Endothelial cell (in vitro differentiated cells): ENCODE data around the gene PHF10. TPM values are rescaled to one million over a fixed set of nuclear protein-coding genes. Genes with fewer than 3 reads are reported as not detected.

Experiments
- DNase-seq: peaks from one replicate; pipeline ENCODE4 v3.0.0; 2021; ENCODE audit warnings: low spot score
- H3K27ac Mint-ChIP-seq: one replicate; pipeline ENCODE4 v1.8.0; 2021; ENCODE audit warnings: mixed read lengths, inconsistent platforms; ENCODE audit not compliant: unreplicated experiment
- H3K27me3 Mint-ChIP-seq: one replicate; pipeline ENCODE4 v1.8.0; 2021; ENCODE audit warnings: mild to moderate bottlenecking, moderate library complexity, mixed read lengths, inconsistent platforms; ENCODE audit not compliant: unreplicated experiment
- H3K36me3 Mint-ChIP-seq: one replicate; pipeline ENCODE4 v1.8.0; 2021; ENCODE audit warnings: mild to moderate bottlenecking, low read depth, mixed read lengths, inconsistent platforms; ENCODE audit not compliant: unreplicated experiment
- H3K4me1 Mint-ChIP-seq: one replicate; pipeline ENCODE4 v1.8.0; 2021; ENCODE audit warnings: mild to moderate bottlenecking, mixed read lengths, inconsistent platforms; ENCODE audit not compliant: unreplicated experiment
- H3K4me3 Mint-ChIP-seq: one replicate; pipeline ENCODE4 v1.8.0; 2021; ENCODE audit warnings: mild to moderate bottlenecking, mixed read lengths, inconsistent platforms; ENCODE audit not compliant: unreplicated experiment
- H3K9me3 Mint-ChIP-seq: one replicate; pipeline ENCODE4 v1.8.0; 2021; ENCODE audit warnings: mixed read lengths, inconsistent platforms; ENCODE audit not compliant: unreplicated experiment
- CTCF ChIP-seq: fragments of 200-600 bp; sonication (generic); IDR thresholded peaks from one replicate; pipeline ENCODE4 v1.5.0; 2021; ENCODE audit warnings: antibody characterized with exemption; ENCODE audit not compliant: unreplicated experiment
- total RNA-seq: library from RNA; stranded (reverse); fragmentation: NEBNext Ultra II Directional; extraction: Animal tissue kit (Norgen Biotek cat#: 25700); gene quantifications from one replicate; pipeline ENCODE4 v1.2.1, GENCODE V29; 2021; ENCODE audit not compliant: unreplicated experiment

The PHF10 gene
- total RNA-seq, 1 donor from 2014 or later = 33.6 TPM

- DNase-seq = no peak
- no peaks in the 10 kb centered on the region for H3K9me3 Mint-ChIP-seq
- no peak overlapping the region for H3K27ac Mint-ChIP-seq
- H3K4me3 Mint-ChIP-seq = no peak overlapping the region
- TF ChIP-seq CTCF = no peak
- H3K36me3 Mint-ChIP-seq = peaks cover 45% of the 10 kb centered on the region
- H3K27me3 Mint-ChIP-seq = no peaks in the 10 kb centered on the region
- peaks cover 6% of the 10 kb centered on the region for H3K4me1 Mint-ChIP-seq
Observed at GRCh38 chr6:169763308-169763707, 39.0 kb upstream of the PHF10 start.

DNA sequence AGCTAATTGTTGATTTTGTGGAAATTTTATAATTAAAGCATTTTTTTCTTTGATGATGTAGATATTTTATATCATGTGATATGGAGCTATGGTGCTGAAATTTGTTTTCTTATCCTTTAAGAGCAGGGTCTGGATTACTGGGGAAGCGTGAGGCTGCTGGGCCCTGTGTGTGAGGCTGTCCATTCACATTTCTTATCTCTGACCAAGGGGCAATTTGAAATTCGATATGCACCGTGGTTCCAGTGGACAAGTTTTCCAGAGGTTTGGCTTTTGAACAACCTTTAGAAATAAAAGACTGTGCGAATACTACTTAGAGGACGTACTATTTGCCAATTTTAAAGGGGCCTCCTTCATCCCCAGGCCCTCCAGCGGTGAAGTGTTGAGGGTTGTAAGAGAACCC lies 30.9 kb upstream of the PHF10 start:
- DNase-seq = no peak
- no peak overlapping the region for H3K27ac Mint-ChIP-seq
- peaks cover 2% of the 10 kb centered on the region for H3K27me3 Mint-ChIP-seq
- no peak for TF ChIP-seq CTCF
- peaks cover 25% of the 10 kb centered on the region for H3K36me3 Mint-ChIP-seq
- peaks cover 16% of the 10 kb centered on the region for H3K4me1 Mint-ChIP-seq
- no peaks in the 10 kb centered on the region for H3K9me3 Mint-ChIP-seq
- no peak overlapping the region for H3K4me3 Mint-ChIP-seq

DNA sequence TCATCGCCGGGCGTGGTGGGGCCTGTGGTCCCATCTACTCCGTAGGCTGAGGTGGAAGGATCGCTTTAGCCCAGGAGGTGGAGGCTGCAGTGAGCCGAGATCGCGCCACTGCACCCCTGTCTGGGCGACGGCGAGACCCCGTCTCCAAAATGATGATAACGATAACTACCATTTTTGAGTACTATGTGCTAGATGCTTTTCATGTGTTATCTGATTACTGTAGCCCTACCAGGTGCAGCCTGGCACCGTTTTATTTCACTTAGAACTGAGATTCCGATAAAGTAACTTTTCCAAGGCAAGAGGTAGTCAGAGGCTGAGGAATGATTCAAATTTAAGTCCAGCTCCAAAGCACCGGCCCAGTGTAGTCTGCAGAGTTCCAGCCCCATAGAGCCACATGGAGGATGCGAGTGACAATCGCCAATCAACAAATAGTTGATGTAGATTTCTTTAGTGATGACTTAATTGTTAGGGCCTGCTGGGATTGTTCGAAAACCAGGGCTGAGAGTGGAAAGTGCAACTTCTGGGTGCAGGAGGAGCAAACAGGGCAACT lies 27.8 kb upstream of the PHF10 start:
- no peak for TF ChIP-seq CTCF
- H3K4me3 Mint-ChIP-seq = peak overlapping the region; percentile 90
- H3K9me3 Mint-ChIP-seq = no peaks in the 10 kb centered on the region
- peaks cover 2% of the 10 kb centered on the region for H3K27me3 Mint-ChIP-seq
- H3K36me3 Mint-ChIP-seq = peaks cover 5% of the 10 kb centered on the region
- peaks cover 17% of the 10 kb centered on the region for H3K4me1 Mint-ChIP-seq
- no peak for DNase-seq
- H3K27ac Mint-ChIP-seq = peak overlapping the region; percentile 84

DNA sequence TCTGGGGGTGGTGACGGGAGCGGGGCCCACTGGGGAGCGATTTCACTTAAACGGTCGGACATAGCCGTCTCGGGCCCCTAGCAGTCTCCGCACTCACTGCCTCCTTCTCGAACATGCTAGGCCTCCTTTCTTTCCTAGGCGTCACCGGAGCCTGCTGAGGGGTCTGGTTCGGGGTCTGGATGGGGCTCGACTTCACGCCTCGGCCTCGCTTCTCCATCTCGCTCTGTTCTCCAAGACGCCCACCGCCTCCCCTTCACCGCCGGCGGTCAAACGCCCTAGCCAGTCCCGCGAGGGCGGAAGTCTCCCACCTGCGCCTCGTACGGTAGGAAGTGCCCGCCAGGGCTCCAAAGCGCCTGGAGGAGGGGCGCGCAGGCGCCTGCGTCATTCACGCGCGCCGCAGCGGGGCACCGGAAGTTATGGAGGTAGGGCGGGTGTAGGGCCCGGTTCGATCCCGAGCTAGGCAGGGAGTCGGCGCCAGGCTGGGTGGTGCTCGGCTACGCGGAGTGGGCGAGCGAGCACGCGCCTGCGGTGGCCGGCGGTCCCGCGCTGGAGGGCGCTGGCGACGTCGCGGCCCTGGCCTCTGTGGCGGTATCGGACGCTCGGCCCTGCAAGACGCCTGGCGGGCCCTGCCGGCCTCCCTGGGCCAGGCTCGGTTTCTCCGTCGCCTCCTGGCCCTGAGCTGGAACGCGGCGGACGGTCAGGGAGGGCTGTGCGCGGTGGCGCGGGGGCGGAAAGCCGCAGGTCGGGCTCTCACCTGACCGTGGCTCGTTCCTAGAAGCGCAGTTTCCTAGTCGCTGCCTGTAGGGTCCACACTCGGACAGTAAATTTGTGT lies 27.2 kb upstream of the PHF10 start, which contains the start of the genes DYNLT2 and ERMARD:
Gene DYNLT2, minus strand, starts transcription at position 331 of the 832 bp plus-strand sequence. Its CDS starts 114 bp downstream, at position 217.
Gene ERMARD, plus strand, starts transcription at position 381 of the 832 bp plus-strand sequence. Its CDS starts 36 bp downstream, at position 417.
- H3K36me3 Mint-ChIP-seq = peaks cover under 1% of the 10 kb centered on the region
- H3K27ac Mint-ChIP-seq = peak within 1 kb of the TSS; percentile 99
- H3K27me3 Mint-ChIP-seq = peaks cover 4% of the 10 kb centered on the region
- no peaks in the 10 kb centered on the region for H3K9me3 Mint-ChIP-seq
- peaks cover 17% of the 10 kb centered on the region for H3K4me1 Mint-ChIP-seq
- peak; percentile 95 for DNase-seq
- H3K4me3 Mint-ChIP-seq = peak within 1 kb of the TSS; percentile 98
- no peak for TF ChIP-seq CTCF

DNA sequence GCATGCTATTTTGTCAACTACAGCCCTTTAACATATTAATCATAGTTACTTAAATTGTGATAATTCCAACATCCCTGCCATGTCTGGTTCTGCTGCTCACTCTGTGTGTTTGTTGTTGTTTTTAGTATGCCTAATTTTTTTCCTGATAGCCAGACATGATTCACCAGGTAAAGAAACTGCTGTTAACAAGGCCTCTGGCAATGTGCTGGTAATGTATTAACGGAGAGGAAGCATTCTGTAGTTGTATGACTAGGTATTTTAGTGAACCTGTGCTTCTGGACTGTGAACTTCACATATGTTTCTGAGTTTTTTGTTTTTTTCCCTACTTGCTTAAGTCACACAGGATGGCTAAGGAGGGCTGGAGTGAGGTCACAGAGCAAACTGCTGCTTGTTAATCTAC lies 22.3 kb upstream of the PHF10 start:
- H3K9me3 Mint-ChIP-seq = no peaks in the 10 kb centered on the region
- no peak for TF ChIP-seq CTCF
- no peak overlapping the region for H3K4me3 Mint-ChIP-seq

More for the DNA sequence above, 22.3 kb upstream of the PHF10 start:
- Mint-ChIP-seq H3K4me1 (peaks cover 3% of the 10 kb centered on the region), H3K36me3 (no peaks in the 10 kb centered on the region), H3K27ac (no peak overlapping the region), H3K27me3 (peaks cover 4% of the 10 kb centered on the region)
- no peak for DNase-seq
